Measurements from ENCODE around the gene FIGLA. TPM values are rescaled to one million over a fixed set of nuclear protein-coding genes. Genes with fewer than 3 reads are reported as not detected.
A peak's percentile ranks its signal among the peaks of the same experiment; 100 is the strongest.

FIGLA gene
- total and polyA plus RNA-seq, 2 experiments from 2014 or later: not detected

DNA sequence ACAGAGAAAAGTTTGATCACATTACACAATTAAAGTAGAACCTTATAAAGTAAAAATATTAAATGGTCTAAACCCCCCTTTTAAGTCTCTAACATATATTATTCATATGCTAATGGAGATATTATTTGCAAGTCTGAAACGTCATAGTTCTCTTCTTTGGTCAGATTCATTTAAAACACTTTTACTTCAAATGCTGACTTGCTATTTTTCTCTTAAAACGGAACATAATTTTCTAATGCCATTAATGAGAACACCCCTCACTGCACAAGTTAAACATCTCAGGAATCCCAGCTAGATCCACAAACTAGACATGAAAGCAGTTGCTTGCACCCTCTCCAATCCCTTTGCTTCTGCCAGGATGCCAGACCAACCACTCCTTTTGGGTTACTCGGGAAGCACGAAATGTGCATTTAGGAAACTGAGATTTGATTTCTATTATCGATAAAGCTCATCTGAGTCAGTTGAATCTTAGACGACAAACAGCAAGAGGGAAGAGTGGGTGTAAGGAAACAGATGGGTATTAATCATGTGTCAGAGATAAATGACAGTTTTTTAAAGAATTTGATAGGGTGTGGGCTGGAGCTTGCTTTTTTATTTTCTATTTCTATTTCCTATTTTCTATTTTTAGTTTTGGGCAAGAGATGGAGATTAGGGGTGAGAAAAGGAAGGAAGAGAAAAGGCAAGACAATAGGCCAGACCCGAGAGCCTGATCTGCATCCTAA is 23.9 kb downstream of the FIGLA start:
- peak overlapping the region; percentile 71 for H3K4me3 ChIP-seq
- Mint-ChIP-seq H3K4me1 (peaks cover 48% of the 10 kb centered on the region), H3K36me3 (ENCODE audit: low read depth) (peaks cover 14% of the 10 kb centered on the region; the same call in 2 of the 3 replicates), H3K27me3 (ENCODE audit: insufficient read depth, low read depth, poor library complexity) (peaks cover 14% of the 10 kb centered on the region), H3K27ac (peak overlapping the region; percentile 85), H3K9me3 (no peaks in the 10 kb centered on the region), H3K4me3 (peak overlapping the region; percentile 90)
- no peaks in the 10 kb centered on the region for H3K27me3 ChIP-seq (ENCODE audit: insufficient read depth)
- ATAC-seq (no peak), DNase-seq (ENCODE audit: low spot score) (no peak)
- peak overlapping the region; percentile 91 for H3K4me2 ChIP-seq
- peaks cover 56% of the 10 kb centered on the region for H3K79me2 ChIP-seq (replicated peaks; ENCODE audit: insufficient read depth)
- no peaks in the 10 kb centered on the region for H3K36me3 ChIP-seq (ENCODE audit: insufficient read depth)
- H4K20me1 ChIP-seq (replicated peaks; ENCODE audit: insufficient read depth): peaks cover 16% of the 10 kb centered on the region
- H3K9me2 ChIP-seq (ENCODE audit: insufficient read depth): no peaks in the 10 kb centered on the region
- TF ChIP-seq, protein P1, sequence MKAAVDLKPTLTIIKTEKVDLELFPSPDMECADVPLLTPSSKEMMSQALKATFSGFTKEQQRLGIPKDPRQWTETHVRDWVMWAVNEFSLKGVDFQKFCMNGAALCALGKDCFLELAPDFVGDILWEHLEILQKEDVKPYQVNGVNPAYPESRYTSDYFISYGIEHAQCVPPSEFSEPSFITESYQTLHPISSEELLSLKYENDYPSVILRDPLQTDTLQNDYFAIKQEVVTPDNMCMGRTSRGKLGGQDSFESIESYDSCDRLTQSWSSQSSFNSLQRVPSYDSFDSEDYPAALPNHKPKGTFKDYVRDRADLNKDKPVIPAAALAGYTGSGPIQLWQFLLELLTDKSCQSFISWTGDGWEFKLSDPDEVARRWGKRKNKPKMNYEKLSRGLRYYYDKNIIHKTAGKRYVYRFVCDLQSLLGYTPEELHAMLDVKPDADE (IDR thresholded peaks at IDR 0.05): no peak
- TF ChIP-seq, protein P2, sequence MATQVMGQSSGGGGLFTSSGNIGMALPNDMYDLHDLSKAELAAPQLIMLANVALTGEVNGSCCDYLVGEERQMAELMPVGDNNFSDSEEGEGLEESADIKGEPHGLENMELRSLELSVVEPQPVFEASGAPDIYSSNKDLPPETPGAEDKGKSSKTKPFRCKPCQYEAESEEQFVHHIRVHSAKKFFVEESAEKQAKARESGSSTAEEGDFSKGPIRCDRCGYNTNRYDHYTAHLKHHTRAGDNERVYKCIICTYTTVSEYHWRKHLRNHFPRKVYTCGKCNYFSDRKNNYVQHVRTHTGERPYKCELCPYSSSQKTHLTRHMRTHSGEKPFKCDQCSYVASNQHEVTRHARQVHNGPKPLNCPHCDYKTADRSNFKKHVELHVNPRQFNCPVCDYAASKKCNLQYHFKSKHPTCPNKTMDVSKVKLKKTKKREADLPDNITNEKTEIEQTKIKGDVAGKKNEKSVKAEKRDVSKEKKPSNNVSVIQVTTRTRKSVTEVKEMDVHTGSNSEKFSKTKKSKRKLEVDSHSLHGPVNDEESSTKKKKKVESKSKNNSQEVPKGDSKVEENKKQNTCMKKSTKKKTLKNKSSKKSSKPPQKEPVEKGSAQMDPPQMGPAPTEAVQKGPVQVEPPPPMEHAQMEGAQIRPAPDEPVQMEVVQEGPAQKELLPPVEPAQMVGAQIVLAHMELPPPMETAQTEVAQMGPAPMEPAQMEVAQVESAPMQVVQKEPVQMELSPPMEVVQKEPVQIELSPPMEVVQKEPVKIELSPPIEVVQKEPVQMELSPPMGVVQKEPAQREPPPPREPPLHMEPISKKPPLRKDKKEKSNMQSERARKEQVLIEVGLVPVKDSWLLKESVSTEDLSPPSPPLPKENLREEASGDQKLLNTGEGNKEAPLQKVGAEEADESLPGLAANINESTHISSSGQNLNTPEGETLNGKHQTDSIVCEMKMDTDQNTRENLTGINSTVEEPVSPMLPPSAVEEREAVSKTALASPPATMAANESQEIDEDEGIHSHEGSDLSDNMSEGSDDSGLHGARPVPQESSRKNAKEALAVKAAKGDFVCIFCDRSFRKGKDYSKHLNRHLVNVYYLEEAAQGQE (IDR thresholded peaks at IDR 0.05; ENCODE audit: unreplicated experiment): no peak
- TF ChIP-seq CREB1 (CRISPR knock-in tag; IDR thresholded peaks at IDR 0.05; ENCODE audit: low read depth) (0 out of 2 replicates have a peak, but pooled peaks have one; percentile 30), NANOG (IDR thresholded peaks at IDR 0.05; ENCODE audit: borderline replicate concordance) (no peak)
- TF ChIP-seq, protein P3, sequence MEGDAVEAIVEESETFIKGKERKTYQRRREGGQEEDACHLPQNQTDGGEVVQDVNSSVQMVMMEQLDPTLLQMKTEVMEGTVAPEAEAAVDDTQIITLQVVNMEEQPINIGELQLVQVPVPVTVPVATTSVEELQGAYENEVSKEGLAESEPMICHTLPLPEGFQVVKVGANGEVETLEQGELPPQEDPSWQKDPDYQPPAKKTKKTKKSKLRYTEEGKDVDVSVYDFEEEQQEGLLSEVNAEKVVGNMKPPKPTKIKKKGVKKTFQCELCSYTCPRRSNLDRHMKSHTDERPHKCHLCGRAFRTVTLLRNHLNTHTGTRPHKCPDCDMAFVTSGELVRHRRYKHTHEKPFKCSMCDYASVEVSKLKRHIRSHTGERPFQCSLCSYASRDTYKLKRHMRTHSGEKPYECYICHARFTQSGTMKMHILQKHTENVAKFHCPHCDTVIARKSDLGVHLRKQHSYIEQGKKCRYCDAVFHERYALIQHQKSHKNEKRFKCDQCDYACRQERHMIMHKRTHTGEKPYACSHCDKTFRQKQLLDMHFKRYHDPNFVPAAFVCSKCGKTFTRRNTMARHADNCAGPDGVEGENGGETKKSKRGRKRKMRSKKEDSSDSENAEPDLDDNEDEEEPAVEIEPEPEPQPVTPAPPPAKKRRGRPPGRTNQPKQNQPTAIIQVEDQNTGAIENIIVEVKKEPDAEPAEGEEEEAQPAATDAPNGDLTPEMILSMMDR (conservative IDR thresholded peaks at IDR 0.05; ENCODE audit: low read depth in 2 of 2): no peak
- no peak overlapping the region for H2AFZ ChIP-seq
- peaks cover 6% of the 10 kb centered on the region for H3F3A ChIP-seq (replicated peaks; ENCODE audit: low read depth)
- peaks cover 41% of the 10 kb centered on the region for H3K4me1 ChIP-seq (ENCODE audit: insufficient read depth)
- H3K27ac ChIP-seq (ENCODE audit: low read depth): peak overlapping the region; percentile 98

DNA sequence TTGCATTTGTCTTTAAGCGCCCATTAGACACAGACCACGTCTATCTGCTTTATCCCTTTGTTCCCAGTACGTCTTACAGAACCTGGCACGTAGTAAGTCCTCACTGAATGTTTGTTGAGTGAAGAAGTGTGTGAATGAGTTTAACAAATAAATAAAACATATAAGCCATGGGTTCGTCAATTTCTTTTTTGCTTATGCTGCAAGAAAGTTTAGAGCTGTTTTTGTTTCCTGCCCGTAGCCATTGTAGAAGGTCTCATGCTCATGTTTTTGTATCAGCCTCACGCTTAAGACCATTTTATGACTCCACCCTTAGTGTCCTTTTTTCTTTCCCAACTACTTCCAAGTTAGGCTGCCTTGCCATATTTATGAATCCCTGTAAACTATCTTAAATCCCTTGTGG is 24.9 kb downstream of the FIGLA start:
- Mint-ChIP-seq H3K27ac (peak overlapping the region; percentile 39; the same call in 1 of the 2 replicates), H3K36me3 (ENCODE audit: low read depth) (peaks cover 14% of the 10 kb centered on the region; the same call in 2 of the 3 replicates), H3K27me3 (ENCODE audit: insufficient read depth, low read depth, poor library complexity) (peaks cover 14% of the 10 kb centered on the region), H3K4me1 (peaks cover 46% of the 10 kb centered on the region), H3K4me3 (peak overlapping the region; percentile 90), H3K9me3 (no peaks in the 10 kb centered on the region)
- Histone ChIP-seq H2AFZ (no peak overlapping the region), H3K27me3 (ENCODE audit: insufficient read depth) (no peaks in the 10 kb centered on the region), H3K4me1 (ENCODE audit: insufficient read depth) (peaks cover 46% of the 10 kb centered on the region), H4K20me1 (replicated peaks; ENCODE audit: insufficient read depth) (peaks cover 23% of the 10 kb centered on the region), H3K4me2 (peak overlapping the region; percentile 91), H3K36me3 (ENCODE audit: insufficient read depth) (no peaks in the 10 kb centered on the region), H3F3A (replicated peaks; ENCODE audit: low read depth) (peaks cover 6% of the 10 kb centered on the region), H3K4me3 (peak overlapping the region; percentile 71), H3K27ac (ENCODE audit: low read depth) (no peak overlapping the region), H3K79me2 (replicated peaks; ENCODE audit: insufficient read depth) (peaks cover 66% of the 10 kb centered on the region), H3K9me2 (ENCODE audit: insufficient read depth) (no peaks in the 10 kb centered on the region)
- DNase-seq (ENCODE audit: low spot score): no peak
- no peak for ATAC-seq
- TF ChIP-seq JUNB (IDR thresholded peaks at IDR 0.05; ENCODE audit: unreplicated experiment) (no peak), POLR2AphosphoS5 (IDR thresholded peaks at IDR 0.05; ENCODE audit: low read depth) (no peak), ZNF114 (CRISPR knock-in tag; IDR thresholded peaks at IDR 0.05) (no peak)

Measured in GM23338 (cell line).